Tibial nerve (tissue), 4 donors: ENCODE results near the gene SUN5. TPM values are rescaled to one million over a fixed set of nuclear protein-coding genes. Genes with fewer than 3 reads are reported as not detected.
"Not testable (repeated sequence)": the region's sequence is repeated elsewhere in the genome, so short reads cannot be mapped to it uniquely, and the experiment has no call there.

Experiments used
- DNase-seq, 2 donors: peaks; one replicate each; pipeline ENCODE4 v3.0.0-alpha.2; 2019; ENCODE audit warnings: low spot score in 2 of 2
- H3K27ac ChIP-seq, 4 donors: fragments of 200-600 bp; sonication (generic) in 3 of 4; one replicate each; pipeline ENCODE4 v1.5.1; 2017 to 2019; ENCODE audit warnings: mild to moderate bottlenecking in 1 of 4
- H3K27me3 ChIP-seq, 2 donors: fragments of 200-600 bp; sonication (generic) in 1 of 2; one replicate each; pipeline versions ENCODE4 v1.5.1 to v1.6.0; 2017 to 2019
- H3K36me3 ChIP-seq, 3 donors: fragments of 200-600 bp; sonication (generic); one replicate each; pipeline ENCODE4 v1.5.1; 2018 to 2019
- H3K4me1 ChIP-seq, 4 donors: fragments of 200-600 bp; sonication (generic) in 3 of 4; one replicate each; pipeline ENCODE4 v1.5.1; 2017 to 2019
- H3K4me3 ChIP-seq, 4 donors: fragments of 200-600 bp; sonication (generic) in 3 of 4; one replicate each; pipeline ENCODE4 v1.5.1; 2017 to 2019; ENCODE audit warnings: mild to moderate bottlenecking in 1 of 4, moderate library complexity in 1 of 4
- H3K9me3 ChIP-seq, 4 donors: fragments of 200-600 bp; sonication (generic) in 3 of 4; one replicate each; pipeline ENCODE4 v1.5.1; 2017 to 2019
- CTCF ChIP-seq, 5 experiments: fragments of 200-600 bp in 3 of 5; fragments of 450-650 bp in 2 of 5; sonication (generic) in 3 of 5; IDR thresholded peaks; one replicate each; pipeline ENCODE4 v1.5.1; 2016 to 2019; ENCODE audit warnings: antibody characterized with exemption in 5 of 5, mild to moderate bottlenecking in 3 of 5, moderate library complexity in 2 of 5
- EP300 ChIP-seq, 2 donors: sonication (generic); formaldehyde crosslinking; IDR thresholded peaks; one replicate each; pipeline ENCODE4 v1.6.1; 2017; ENCODE audit warnings: antibody characterized with exemption in 2 of 2, mild to moderate bottlenecking in 1 of 2
- POLR2A ChIP-seq, 2 donors: fragments of 450-650 bp; IDR thresholded peaks; one replicate each; pipeline ENCODE4 v1.6.1; 2017; ENCODE audit warnings: antibody characterized with exemption in 2 of 2, mild to moderate bottlenecking in 2 of 2, moderate library complexity in 2 of 2
- WGBS, 2 donors: methylation state at CpG; one replicate each; pipeline ENCODE4 v1.1.5; 2018; 5-methylcytosine and 5-hydroxymethylcytosine counted together
- total RNA-seq, 4 donors: library from RNA; depleted of rRNA; stranded (reverse); fragments of >200 nt; gene quantifications; one replicate each; pipeline ENCODE4 v1.1.0, GENCODE V29; 2016

The SUN5 gene, protein sequence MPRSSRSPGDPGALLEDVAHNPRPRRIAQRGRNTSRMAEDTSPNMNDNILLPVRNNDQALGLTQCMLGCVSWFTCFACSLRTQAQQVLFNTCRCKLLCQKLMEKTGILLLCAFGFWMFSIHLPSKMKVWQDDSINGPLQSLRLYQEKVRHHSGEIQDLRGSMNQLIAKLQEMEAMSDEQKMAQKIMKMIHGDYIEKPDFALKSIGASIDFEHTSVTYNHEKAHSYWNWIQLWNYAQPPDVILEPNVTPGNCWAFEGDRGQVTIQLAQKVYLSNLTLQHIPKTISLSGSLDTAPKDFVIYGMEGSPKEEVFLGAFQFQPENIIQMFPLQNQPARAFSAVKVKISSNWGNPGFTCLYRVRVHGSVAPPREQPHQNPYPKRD
- total RNA-seq: not detected

- no peak within 1 kb of the TSS for H3K27ac ChIP-seq
- peaks cover 0 to 19% (median 0%) of the 10 kb centered on the region in 4 donors for H3K9me3 ChIP-seq
- no peak for TF ChIP-seq EP300 (IDR thresholded peaks at IDR 0.05)
- TF ChIP-seq CTCF (IDR thresholded peaks at IDR 0.05): no peak
- TF ChIP-seq POLR2A (IDR thresholded peaks at IDR 0.05): no peak
- H3K4me3 ChIP-seq: no peak within 1 kb of the TSS
- H3K4me1 ChIP-seq: peaks cover 0 to 9% (median 0%) of the 10 kb centered on the region in 4 donors
- no peaks in the 10 kb centered on the region for H3K27me3 ChIP-seq
- no peak for DNase-seq
- WGBS, 2 donors: 79 to 84% methylated on average over 6 of the region's 6 CpGs
- no peaks in the 10 kb centered on the region for H3K36me3 ChIP-seq
These were observed at the start of gene SUN5 for GRCh38 chr20:33004141-33004751. Gene SUN5 (minus strand): TSS chr20:33004433. CDS start chr20:33004340, 93 bp downstream.

- no peak for DNase-seq
- Histone ChIP-seq H3K36me3 (no peaks in the 10 kb centered on the region), H3K27me3 (no peaks in the 10 kb centered on the region), H3K4me3 (no peak within 1 kb of the TSS), H3K27ac (no peak within 1 kb of the TSS), H3K9me3 (no peaks in the 10 kb centered on the region), H3K4me1 (no peaks in the 10 kb centered on the region)
- 60 to 69% methylated on average over 24 to 25 of the region's 25 CpGs for WGBS, 2 donors
- TF ChIP-seq EP300 (IDR thresholded peaks at IDR 0.05) (no peak), CTCF (IDR thresholded peaks at IDR 0.05) (no peak), POLR2A (IDR thresholded peaks at IDR 0.05) (no peak)
These were observed 49.3 kb upstream of the SUN5 start, which contains the start of gene BPIFB3 for GRCh38 chr20:33053291-33054106. Gene BPIFB3 (plus strand): TSS chr20:33053903. CDS start chr20:33055436, 1,533 bp downstream.

- no peak overlapping the region for H3K27ac ChIP-seq
- 54 to 70% methylated on average over 4 of the region's 4 CpGs for WGBS, 2 donors
- no peak for TF ChIP-seq POLR2A (IDR thresholded peaks at IDR 0.05)
- no peak for TF ChIP-seq CTCF (IDR thresholded peaks at IDR 0.05)
- no peak for TF ChIP-seq EP300 (IDR thresholded peaks at IDR 0.05)
These were observed 47.1 kb upstream of the SUN5 start for GRCh38 chr20:33051333-33051732.

DNA sequence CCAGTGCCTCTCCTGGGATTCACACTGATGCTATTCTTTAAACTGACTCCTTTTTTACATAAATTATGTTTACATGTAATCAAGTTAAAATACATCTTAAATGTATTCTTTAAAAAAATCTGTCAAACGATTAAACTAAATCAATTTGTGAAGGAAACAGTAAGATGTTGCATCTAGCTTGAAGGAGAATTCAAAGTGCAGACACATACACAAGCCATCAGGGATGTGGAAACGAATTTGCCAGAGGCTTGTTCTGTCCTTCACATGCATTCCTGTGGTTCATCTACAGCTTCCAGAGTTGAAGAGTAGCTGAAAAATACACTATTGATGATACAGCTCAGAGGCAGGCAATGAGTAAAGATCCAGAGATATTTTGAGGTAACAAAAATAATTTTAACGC, 42.2 kb upstream of the SUN5 start:
- no peak for DNase-seq
- Histone ChIP-seq H3K9me3 (peaks cover 0 to 17% (median 4%) of the 10 kb centered on the region in 4 donors), H3K27ac (no peak overlapping the region), H3K36me3 (no peaks in the 10 kb centered on the region), H3K27me3 (no peaks in the 10 kb centered on the region), H3K4me1 (no peaks in the 10 kb centered on the region), H3K4me3 (no peak overlapping the region)
- TF ChIP-seq EP300 (IDR thresholded peaks at IDR 0.05): no peak
- no peak for TF ChIP-seq POLR2A (IDR thresholded peaks at IDR 0.05)
- WGBS, 2 donors: 85 to 88% methylated on average over 3 of the region's 3 CpGs

More at GRCh38 chr20:33051333-33051732, 47.1 kb upstream of the SUN5 start:
- Histone ChIP-seq H3K9me3 (peaks cover 0 to 2% (median under 1%) of the 10 kb centered on the region in 4 donors), H3K4me1 (no peaks in the 10 kb centered on the region), H3K36me3 (no peaks in the 10 kb centered on the region), H3K4me3 (no peak overlapping the region), H3K27me3 (no peaks in the 10 kb centered on the region)
- no peak for DNase-seq

GRCh38 chr20:33045129-33045721, 41.0 kb upstream of the SUN5 start:
- peaks cover 0 to 17% (median 4%) of the 10 kb centered on the region in 4 donors for H3K9me3 ChIP-seq
- DNase-seq, H3K4me1 ChIP-seq, H3K27me3 ChIP-seq, H3K4me3 ChIP-seq, H3K27ac ChIP-seq, H3K36me3 ChIP-seq: not testable (repeated sequence)
- WGBS, 2 donors: 85 to 89% methylated on average over 15 of the region's 15 CpGs
